ENCODE data around the gene KCNIP4.

- TF ChIP-seq CTCF (conservative IDR thresholded peaks at IDR 0.05; ENCODE audit: low read depth in 2 of 2), result no peak
- no peak for TF ChIP-seq ZNF462 (CRISPR knock-in tag; IDR thresholded peaks at IDR 0.05)
- no peak for TF ChIP-seq POLR2AphosphoS5 (IDR thresholded peaks at IDR 0.05; ENCODE audit: low read depth)
- TF ChIP-seq EZH2 (IDR thresholded peaks at IDR 0.05; ENCODE audit: low read depth, unreplicated experiment), result no peak
- no peak for TF ChIP-seq JUNB (IDR thresholded peaks at IDR 0.05; ENCODE audit: unreplicated experiment)
- no peak for TF ChIP-seq EZH2phosphoT487 (IDR thresholded peaks at IDR 0.05; ENCODE audit: unreplicated experiment)
- TF ChIP-seq REST (IDR thresholded peaks at IDR 0.05; ENCODE audit: unreplicated experiment), result no peak
- TF ChIP-seq CREB1 (CRISPR knock-in tag; IDR thresholded peaks at IDR 0.05; ENCODE audit: low read depth), result no peak
- TF ChIP-seq ZNF331 (CRISPR knock-in tag; IDR thresholded peaks at IDR 0.05; ENCODE audit: low read depth), result no peak
- no peak for TF ChIP-seq ZNF114 (CRISPR knock-in tag; IDR thresholded peaks at IDR 0.05)
These were observed 1268.6 kb downstream of the KCNIP4 start for GRCh38 chr4:20679951-20680350.
